AG20443 (cell line): Measurements from ENCODE around the gene CRYBG1.
"Not testable (repeated sequence)": the region's sequence is repeated elsewhere in the genome, so short reads cannot be mapped to it uniquely, and the experiment has no call there.

Experiments used
- DNase-seq: peaks from one replicate; pipeline ENCODE4 v3.0.0; 2012; ENCODE audit warnings: low spot score, mixed read lengths

CRYBG1 gene

DNA sequence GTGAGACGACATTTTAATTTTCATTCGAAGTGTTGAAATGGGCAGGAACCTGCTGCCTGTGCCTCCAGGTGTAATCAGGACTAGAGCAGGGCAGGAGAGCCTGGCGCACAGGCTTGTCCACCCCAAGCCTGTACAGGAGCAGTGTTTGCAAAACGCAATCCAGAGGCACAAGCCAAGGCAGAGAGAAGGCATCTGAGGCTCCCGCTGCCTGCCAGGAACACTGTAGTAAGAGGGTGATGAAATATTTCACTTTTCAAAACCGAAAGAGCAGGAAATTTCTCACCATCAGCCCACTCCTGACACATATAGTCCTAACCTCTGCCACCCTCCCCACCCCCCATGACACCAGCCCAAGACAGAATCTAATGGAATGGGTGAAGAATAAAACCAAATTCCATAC lies 136.3 kb downstream of the CRYBG1 start:
- DNase-seq = no peak

DNA sequence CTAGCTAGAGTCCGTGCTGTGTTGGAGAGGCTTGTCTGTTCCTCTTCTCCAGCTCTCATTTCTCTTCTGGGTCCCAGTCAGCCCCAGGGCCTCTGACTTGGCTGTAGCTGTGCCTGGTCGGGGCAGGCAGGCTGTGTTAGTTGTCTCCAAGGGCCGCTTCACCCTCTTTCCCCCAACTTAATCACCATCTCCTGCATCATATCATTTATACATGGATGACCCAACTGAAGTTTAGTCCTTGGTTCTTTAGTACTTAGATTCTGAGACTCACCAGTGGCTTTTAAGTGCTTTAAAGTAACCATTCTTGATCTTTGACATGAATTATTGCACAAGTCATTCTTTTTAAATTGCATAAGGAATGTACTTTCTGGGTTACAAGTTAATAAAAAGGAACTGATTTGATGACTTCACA lies 141.4 kb downstream of the CRYBG1 start:
- no peak for DNase-seq

DNA sequence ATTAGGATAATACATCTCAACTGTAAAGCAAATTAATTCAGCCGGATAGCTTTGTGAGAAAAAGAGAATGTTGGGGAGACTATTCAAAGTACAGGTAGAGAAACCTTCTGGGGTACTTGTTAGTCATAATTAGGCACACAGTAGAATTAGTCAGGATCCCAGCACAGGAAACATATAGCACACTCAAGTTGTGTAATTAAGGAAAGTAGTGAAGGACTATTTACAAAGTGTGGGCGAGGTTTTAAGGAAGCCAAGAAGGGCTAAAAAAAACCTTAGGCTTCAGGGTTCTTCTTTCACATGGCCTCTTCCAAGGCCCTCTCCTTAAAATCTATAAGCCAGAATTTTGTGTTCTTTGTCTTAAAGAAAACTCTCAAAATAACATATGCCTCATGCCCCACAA lies 142.0 kb downstream of the CRYBG1 start:
- DNase-seq = no peak

DNA sequence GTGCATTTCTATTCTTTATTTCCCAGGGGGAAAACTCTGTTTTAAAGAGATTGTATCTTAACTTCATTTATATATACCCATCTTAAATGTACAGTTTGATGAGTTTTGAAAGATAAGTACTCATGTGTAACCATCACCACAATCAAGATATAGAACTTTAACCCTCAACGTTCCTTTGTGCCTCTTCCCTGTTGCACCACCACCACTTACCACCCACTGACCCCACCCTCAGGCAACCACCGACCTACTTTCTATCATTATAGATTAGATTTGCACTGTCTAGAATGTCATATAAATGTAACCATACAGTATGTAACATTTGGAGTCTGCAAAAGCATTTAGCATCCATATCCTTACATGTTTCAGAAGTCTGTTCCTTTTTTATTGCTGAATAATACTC lies 147.8 kb downstream of the CRYBG1 start:
- no peak for DNase-seq

DNA sequence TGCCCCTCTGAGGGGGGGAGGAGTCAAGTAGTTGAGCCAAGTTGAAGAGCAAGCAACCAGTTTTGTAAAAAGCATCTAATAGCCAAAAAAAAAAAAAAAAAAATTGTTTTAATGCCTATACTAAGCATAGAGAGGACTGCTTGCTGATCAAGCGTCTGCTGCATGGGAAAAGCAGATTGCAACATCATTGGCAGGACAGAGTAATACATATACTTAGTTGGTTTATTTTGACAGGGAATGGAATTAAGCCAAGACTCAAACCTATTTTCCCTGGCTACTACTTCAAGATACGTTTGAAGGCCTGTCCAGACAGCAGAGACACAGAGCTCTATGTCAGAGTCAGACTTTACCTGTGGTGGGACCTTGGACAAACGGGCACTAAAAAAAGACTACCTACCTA lies 148.3 kb downstream of the CRYBG1 start:
- DNase-seq = no peak

DNA sequence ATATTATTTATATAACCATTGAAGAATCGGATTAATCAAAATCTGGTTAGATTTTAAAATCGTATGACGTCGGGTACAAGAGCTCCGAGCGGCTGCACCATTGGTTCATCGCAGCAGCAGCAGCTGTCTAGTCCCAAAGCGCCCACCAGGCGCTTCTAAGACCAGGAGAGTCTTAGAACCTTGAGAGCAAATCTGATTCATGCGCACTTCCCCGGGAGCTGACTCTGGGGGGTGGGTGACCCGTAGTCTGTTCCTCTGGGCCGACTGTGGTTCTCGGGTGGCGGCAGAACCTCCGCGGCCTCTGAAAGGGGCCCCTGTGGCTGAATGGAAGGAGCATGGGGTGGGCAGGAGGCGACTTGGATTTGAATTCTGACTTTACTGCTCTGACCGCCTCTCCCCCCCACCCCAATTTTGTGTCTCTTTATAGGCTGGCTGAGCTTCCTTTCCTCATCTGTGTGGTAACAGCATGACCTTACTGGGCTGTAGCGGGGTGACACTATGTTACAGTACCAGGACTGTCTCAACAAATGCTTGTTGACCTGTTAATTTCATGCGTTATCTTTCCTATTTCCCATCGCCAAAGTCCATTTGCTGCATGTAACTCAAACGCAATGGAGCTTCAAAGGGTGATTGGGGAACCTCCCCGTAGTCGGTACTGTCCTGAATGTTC lies 149.0 kb downstream of the CRYBG1 start:
- DNase-seq = no peak

DNA sequence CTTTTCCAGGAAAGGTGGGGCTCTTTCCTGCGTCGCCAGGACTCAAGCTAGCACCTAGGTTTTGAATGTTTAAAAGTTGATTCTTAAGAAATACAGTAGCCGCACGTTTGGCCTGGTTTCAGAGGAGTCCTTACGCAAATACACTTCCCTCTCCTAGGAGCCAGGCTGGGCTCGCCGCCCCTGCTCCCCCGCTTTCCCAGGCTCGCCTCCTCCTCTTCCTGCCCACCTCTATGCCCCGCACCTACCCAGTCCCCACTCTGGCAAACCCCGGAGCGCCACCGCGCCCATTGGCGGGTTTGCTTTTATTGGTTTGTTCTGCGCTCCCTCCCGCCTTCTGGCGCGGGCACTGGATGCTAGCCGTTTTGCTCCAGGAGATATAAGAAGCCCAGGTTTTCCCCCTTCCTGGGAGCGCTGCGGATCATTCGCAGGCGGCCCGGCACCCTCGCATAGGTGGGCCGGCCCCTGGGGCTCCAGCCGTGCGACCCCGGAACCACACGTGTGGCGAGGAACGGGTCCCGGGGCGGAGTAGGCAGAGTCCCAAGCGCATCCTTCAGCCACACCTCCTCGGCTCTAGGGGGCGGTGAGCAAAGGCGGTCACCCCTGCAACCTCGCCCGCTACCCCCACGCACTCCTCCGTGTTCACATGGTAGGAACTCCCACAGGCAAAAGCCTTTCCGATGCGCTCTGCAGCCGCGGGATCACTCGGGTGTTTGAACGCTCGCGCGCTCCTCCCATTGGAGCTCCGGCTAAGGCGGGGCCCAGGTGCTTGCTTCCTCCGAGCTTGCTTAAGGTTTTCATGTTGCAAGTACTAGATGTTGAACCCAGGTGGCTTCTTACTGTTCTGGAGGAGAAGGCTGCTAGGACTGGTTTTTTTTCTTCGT lies 149.8 kb downstream of the CRYBG1 start:
- peak; percentile 52 for DNase-seq

DNA sequence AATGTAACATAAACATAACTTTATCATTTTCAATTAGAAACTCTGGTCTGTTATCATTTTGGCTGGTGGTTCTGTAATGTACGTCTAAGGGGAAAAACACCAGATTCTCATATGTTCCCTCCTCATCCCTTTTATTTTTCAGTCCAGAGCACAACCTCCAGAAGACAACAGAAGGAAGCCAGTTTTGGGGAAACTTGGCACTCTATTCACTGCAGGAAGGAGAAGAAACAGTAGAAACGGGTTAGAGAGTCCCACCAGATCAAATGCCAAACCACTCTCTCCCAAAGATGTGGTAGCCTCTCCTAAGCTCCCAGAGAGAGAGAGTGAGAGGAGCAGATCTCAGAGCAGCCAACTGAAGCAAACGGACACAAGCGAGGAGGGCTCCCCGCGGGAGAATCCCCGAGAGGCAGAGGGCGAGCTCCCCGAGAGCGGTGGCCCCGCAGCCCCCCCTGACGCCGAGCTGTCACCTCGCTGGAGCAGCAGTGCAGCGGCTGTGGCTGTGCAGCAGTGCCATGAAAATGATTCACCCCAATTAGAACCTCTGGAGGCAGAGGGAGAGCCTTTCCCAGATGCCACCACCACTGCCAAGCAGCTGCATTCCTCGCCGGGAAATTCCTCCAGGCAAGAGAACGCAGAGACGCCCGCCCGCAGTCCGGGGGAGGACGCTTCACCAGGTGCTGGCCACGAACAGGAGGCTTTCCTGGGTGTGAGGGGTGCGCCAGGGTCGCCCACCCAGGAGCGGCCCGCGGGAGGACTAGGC lies 151.0 kb downstream of the CRYBG1 start:
- DNase-seq = peak; percentile 82

DNA sequence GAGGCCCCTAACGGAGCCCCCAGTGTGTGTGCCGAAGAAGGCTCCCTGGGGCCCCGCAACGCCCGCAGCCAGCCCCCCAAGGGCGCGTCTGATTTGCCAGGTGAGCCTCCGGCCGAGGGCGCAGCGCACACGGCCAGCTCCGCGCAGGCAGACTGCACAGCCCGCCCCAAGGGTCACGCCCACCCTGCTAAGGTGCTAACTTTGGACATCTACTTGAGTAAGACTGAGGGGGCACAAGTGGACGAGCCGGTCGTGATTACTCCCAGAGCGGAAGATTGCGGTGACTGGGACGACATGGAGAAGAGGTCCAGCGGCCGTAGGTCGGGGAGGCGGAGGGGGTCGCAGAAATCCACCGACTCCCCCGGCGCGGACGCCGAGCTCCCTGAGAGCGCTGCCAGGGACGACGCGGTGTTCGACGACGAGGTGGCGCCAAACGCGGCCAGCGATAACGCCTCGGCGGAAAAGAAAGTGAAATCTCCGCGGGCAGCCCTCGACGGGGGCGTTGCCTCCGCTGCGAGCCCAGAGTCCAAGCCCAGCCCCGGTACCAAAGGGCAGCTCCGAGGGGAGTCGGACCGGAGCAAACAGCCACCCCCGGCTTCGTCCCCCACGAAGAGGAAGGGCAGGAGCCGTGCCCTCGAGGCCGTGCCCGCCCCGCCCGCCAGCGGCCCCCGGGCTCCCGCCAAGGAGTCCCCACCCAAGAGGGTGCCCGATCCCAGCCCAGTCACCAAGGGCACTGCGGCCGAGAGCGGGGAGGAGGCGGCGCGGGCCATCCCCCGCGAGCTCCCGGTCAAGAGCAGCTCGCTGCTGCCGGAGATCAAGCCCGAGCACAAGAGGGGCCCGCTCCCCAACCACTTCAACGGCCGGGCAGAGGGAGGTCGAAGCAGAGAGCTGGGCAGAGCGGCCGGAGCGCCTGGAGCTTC lies 151.8 kb downstream of the CRYBG1 start:
- peak; percentile 76 for DNase-seq

DNA sequence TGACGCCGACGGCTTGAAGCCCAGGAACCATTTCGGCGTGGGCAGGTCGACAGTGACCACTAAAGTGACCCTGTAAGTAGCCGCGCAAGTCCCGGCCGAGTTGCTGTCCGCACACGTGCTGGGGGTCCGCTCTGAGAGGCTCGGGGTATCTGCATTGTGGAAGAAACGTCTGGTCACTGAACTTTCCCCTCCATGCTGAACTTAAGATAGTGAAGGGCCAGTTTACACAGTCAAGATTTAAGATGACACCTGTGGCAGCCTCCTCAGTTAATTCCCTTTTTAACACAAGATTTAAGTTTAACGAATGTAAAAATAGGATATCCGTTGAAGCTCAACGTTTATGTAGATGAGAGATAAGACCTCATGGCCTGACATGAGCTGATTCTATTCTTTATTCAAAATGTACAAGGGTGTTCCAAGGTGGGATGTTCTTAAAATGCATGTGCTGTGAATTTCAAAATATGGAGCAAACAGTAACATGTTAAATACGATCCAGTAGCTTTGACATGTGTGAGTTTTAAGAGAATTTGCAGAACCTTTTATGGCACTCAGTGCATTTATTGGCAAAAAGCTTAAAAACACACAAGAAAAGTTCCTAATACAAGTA lies 152.6 kb downstream of the CRYBG1 start:
- no peak for DNase-seq

DNA sequence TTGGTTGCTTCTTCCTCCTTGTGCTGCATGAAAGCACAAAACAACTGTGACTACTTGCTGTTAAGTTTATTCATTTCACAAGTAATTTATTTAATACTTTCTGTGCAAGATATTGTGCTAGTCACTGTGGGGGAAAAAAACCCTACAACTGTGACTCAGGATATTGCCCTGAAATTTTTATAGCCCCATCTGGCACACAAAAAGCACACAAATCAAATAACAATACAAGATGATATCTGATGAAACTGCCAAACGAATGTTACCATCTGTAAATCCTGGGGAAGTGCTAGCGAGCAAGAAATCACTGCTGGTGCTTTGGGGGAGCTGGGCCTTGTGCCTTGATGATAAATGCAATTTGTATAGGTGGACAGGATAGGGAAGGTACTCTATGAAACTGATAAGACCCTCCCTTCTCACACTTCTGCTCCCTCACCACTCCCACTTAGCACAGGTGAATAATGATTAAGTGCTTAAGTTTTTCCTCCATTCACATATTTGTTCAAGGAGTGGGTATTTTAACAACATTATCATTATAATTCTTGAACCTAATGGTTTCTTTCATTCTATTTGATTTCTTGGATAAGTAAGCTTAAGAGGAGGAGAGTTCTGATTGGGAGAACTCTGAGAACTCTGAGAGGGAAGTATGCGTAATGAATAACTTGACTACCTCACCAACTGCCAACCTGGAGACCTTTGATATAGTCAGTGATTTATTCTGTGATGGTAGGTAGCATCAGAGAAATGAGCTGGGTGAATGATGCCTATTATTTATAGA lies 153.5 kb downstream of the CRYBG1 start:
- DNase-seq = no peak

DNA sequence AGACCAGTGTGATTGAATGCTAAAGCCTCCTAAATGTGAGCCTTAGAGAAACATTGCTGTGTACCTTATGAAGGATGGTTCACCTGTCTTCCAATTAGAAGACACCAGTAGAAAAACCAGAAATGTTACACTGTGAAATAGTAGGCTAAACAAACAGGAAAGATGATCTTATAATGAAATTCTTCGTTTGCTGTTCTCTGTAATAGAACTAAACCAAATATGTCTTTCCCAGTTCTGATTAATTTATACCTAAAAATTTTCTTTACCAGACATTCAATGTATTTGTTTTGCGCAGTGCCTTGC lies 154.0 kb downstream of the CRYBG1 start:
- no peak for DNase-seq

DNA sequence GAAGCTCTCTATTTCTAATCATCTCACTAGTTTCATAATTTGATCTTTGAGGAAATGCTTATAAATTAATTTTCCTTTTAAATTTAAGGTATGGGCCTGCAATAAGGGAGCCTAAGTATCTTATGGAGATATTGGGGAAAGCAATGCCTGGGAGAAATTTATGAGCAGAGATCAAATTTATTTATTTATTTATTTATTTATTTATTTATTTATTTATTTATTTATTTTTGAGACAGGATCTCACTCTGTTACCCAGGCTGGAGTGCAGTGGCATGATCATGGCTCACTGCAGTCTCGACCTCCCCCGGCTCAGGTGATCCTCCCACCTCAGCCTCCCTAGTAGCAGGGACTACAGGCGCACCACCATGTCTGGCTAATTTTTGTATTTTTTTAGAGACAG lies 155.1 kb downstream of the CRYBG1 start:
- DNase-seq = not testable (repeated sequence)

DNA sequence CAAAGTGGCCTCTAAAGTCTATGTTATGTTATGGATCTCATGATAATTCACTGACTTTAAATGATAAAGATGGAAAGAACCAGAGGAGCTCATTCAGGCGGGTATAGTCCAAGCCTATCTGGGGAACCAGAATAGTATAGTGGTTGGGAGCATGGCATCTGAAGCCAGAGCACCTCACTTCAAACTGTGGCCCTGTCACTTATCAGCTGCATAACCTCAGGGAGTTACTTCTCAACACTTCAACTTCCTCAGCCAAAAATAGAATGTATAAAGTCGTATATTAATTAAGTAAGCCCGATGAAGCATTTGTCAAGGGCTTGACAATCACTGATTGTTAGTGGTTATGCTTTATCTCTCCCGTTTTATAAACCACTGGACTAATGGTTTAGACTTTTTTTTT lies 156.1 kb downstream of the CRYBG1 start:
- no peak for DNase-seq

DNA sequence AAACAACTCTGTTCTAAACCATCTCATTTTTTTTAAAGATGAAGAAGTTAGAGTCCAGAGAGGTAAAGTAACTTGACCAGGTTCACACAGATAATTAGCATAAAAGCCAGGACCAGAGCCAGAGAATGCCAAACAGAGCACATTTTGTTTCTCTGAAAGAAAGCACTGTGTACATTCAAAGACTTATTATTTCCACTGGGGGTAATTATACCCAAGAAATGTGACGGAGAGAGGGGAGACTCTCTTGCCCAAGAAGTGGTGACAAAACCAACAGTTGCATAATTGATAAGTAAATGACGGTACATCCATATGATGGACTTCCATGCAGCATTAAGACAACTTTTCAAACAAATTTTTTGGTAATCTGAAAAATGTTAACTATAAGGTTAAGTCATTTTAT lies 157.2 kb downstream of the CRYBG1 start:
- no peak for DNase-seq

DNA sequence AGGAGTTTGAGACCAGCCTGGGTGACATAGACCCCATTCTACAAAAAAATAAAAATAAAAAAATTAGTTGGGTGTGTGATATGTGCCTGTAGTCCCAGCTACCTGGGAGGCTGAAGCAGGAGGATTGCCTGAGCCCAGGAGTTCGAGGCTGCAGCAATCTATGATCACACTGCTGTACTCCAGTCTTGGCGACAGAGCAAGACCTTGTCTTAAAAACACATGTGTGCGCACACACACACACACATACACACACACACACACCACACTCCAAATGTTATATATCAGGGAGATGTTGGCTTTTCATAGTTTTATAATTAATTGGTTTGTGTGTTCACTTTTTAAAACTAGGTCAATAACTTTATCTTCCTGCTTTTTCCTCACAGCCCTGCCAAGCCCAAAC lies 158.2 kb downstream of the CRYBG1 start:
- no peak for DNase-seq

DNA sequence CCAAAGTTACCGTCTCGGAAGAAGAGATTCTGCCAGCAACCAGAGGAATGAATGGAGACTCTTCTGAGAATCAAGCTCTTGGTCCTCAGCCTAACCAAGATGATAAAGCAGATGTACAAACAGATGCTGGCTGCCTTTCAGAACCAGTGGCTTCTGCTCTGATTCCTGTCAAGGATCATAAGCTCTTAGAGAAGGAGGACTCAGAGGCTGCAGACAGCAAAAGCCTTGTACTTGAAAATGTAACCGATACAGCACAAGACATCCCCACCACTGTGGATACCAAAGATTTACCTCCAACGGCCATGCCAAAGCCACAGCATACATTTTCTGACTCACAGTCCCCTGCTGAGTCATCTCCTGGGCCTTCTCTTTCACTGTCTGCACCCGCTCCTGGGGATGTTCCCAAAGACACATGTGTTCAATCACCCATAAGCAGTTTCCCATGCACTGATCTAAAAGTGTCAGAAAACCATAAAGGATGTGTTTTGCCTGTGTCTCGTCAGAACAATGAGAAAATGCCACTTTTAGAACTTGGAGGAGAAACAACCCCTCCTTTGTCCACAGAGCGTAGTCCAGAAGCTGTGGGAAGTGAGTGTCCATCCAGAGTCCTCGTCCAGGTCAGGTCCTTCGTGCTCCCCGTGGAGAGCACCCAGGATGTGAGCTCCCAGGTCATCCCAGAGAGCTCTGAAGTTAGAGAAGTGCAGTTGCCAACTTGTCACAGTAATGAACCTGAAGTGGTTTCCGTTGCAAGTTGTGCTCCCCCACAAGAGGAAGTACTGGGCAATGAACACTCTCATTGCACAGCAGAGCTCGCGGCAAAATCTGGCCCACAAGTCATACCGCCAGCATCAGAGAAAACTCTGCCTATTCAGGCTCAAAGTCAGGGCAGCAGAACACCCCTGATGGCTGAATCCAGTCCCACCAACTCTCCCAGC lies 159.2 kb downstream of the CRYBG1 start:
- peak; percentile 88 for DNase-seq

DNA sequence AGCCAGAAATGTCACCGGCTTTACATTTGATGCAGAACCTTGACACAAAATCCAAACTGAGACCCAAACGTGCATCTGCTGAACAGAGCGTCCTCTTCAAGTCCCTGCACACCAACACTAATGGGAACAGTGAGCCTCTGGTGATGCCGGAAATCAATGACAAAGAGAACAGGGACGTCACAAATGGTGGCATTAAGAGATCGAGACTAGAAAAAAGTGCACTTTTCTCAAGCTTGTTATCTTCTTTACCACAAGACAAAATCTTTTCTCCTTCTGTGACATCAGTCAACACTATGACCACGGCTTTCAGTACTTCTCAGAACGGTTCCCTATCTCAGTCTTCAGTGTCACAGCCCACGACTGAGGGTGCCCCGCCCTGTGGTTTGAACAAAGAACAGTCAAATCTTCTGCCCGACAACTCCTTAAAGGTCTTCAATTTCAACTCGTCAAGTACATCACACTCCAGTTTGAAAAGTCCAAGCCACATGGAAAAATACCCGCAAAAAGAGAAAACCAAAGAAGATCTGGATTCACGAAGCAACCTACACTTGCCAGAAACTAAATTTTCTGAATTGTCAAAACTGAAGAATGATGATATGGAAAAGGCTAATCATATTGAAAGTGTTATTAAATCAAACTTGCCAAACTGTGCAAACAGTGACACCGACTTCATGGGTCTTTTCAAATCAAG lies 160.3 kb downstream of the CRYBG1 start:
- no peak for DNase-seq
